ENCODE results near the gene ADAMTS14.

ADAMTS14 gene

GRCh38 chr10:70774810-70775678, 102.7 kb downstream of the ADAMTS14 start:
- no peak for DNase-seq

GRCh38 chr10:70775679-70776454, 103.6 kb downstream of the ADAMTS14 start:
- no peak for DNase-seq

GRCh38 chr10:70776455-70777005, 104.2 kb downstream of the ADAMTS14 start:
- DNase-seq = no peak

GRCh38 chr10:70777063-70777875, 105.0 kb downstream of the ADAMTS14 start:
- DNase-seq = no peak

- no peak for DNase-seq
Observed at GRCh38 chr10:70778267-70778924, 106.1 kb downstream of the ADAMTS14 start.

GRCh38 chr10:70779088-70779487, 106.8 kb downstream of the ADAMTS14 start:
- no peak for DNase-seq

GRCh38 chr10:70779511-70780369, 107.4 kb downstream of the ADAMTS14 start:
- no peak for DNase-seq

GRCh38 chr10:70780370-70780760, 108.1 kb downstream of the ADAMTS14 start:
- DNase-seq = no peak

- DNase-seq = no peak
Observed at GRCh38 chr10:70780772-70781171, 108.5 kb downstream of the ADAMTS14 start.

GRCh38 chr10:70781461-70782051, 109.2 kb downstream of the ADAMTS14 start:
- DNase-seq = no peak

GRCh38 chr10:70782086-70782745, 109.9 kb downstream of the ADAMTS14 start:
- no peak for DNase-seq

- DNase-seq = no peak
Observed at GRCh38 chr10:70782746-70783680, 110.7 kb downstream of the ADAMTS14 start.

- no peak for DNase-seq
Observed at GRCh38 chr10:70784016-70784415, 111.7 kb downstream of the ADAMTS14 start.

- no peak for DNase-seq
Observed at GRCh38 chr10:70784471-70784870, 112.2 kb downstream of the ADAMTS14 start.

GRCh38 chr10:70785190-70785589, 112.9 kb downstream of the ADAMTS14 start, which contains the start of gene TBATA:
TBATA (minus strand) TSS chr10:70785377; CDS start chr10:70783379, 1,998 bp downstream.
- no peak for DNase-seq

- no peak for DNase-seq
Observed at GRCh38 chr10:70786799-70787415, 114.6 kb downstream of the ADAMTS14 start.

- DNase-seq = no peak
Observed at GRCh38 chr10:70791386-70792039, 119.2 kb downstream of the ADAMTS14 start.

GRCh38 chr10:70795613-70796012, 123.3 kb downstream of the ADAMTS14 start:
- no peak for DNase-seq

Data from NCI-H2029 (cell line).